ENCODE measurements around the gene FSTL3.

GRCh38 chr19:646779-647565 is 29.2 kb upstream of the FSTL3 start:
- TF ChIP-seq POLR2AphosphoS5 (IDR thresholded peaks at IDR 0.05; ENCODE audit: borderline replicate concordance, low read depth, low read length) (no peak; the same call in 1 of the 2 replicates), EZH2 (IDR thresholded peaks at IDR 0.05) (no peak), FOXP2 (optimal IDR thresholded peaks at IDR 0.05; ENCODE audit: control extremely low read depth, extremely low read length, insufficient read depth) (no peak)
